Heart right ventricle (tissue), 16 donors: ENCODE data around the gene KLK14. TPM values are rescaled to one million over a fixed set of nuclear protein-coding genes. Genes with fewer than 3 reads are reported as not detected.

Experiments
- ATAC-seq, 8 donors: fragments of 200-7000 bp; cut with Tn5 transposase; one replicate each; pipeline ENCODE4 v1.9.1; 2020; ENCODE audit warnings: mild to moderate bottlenecking in 8 of 8, moderate library complexity in 8 of 8, moderate number of reproducible peaks in 1 of 8
- DNase-seq, 2 donors: peaks; one replicate each; pipeline ENCODE4 v3.0.0-alpha.2; 2020
- H3K27ac ChIP-seq, 10 donors: fragments of 200-600 bp; sonication (generic) in 2 of 10; one replicate each; pipeline versions ENCODE4 v1.5.0 to v1.8.0; 2020 to 2022; ENCODE audit warnings: mild to moderate bottlenecking in 3 of 10
- H3K27me3 ChIP-seq, 7 donors: fragments of 200-600 bp; one replicate each; pipeline ENCODE4 v1.8.0; 2021 to 2022; ENCODE audit warnings: mild to moderate bottlenecking in 2 of 7
- H3K36me3 ChIP-seq, 9 donors: fragments of 200-600 bp; sonication (generic) in 1 of 9; one replicate each; pipeline versions ENCODE4 v1.5.0 to v1.8.0; 2020 to 2022; ENCODE audit warnings: mild to moderate bottlenecking in 2 of 9
- H3K4me1 ChIP-seq, 9 donors: fragments of 200-600 bp; sonication (generic) in 1 of 9; one replicate each; pipeline versions ENCODE4 v1.5.0 to v1.8.0; 2020 to 2022; ENCODE audit warnings: mild to moderate bottlenecking in 4 of 9
- H3K4me3 ChIP-seq, 10 donors: fragments of 200-600 bp; sonication (generic) in 2 of 10; one replicate each; pipeline versions ENCODE4 v1.5.0 to v1.8.0; 2020 to 2022; ENCODE audit warnings: mild to moderate bottlenecking in 7 of 10, moderate library complexity in 2 of 10
- H3K9me3 ChIP-seq, 11 donors: fragments of 200-600 bp in 10 of 11; sonication (generic) in 2 of 11; one replicate each; pipeline versions ENCODE4 v1.5.0 to v1.8.0; 2013 to 2022; ENCODE audit warnings: mild to moderate bottlenecking in 2 of 11, control low read depth in 1 of 11, moderate library complexity in 1 of 11
- WGBS, 2 donors: extraction: QIAGEN DNeasy Blood & Tissue Kit; methylation state at CpG; one replicate each; pipeline ENCODE4 v1.1.7; 2013; ENCODE audit warnings: inconsistent platforms in 1 of 2; 5-methylcytosine and 5-hydroxymethylcytosine counted together
- intact Hi-C, 10 donors: fragments of 100-400 bp; cut with DNase I; formaldehyde crosslinking; loops; one replicate each; pipeline versions ENCODE4 v1.11.1 to v1.14.2; 2022
- long read RNA-seq, 3 donors: library from polyadenylated mRNA; unstranded; transcript quantifications; one replicate each; pipeline ENCODE4 v2.0.0, GENCODE V29; 2020 to 2021
- polyA plus RNA-seq, 2 donors: library from polyadenylated mRNA; stranded (reverse); fragments of 200-250 nt; gene quantifications; one replicate each; pipeline ENCODE4 v1.2.3, GENCODE V29; 2013
- total RNA-seq, 10 donors: library from RNA; stranded (reverse); fragmentation: NEBNext Ultra II Directional in 3 of 10; extraction: Animal tissue kit (Norgen Biotek cat#: 25700) in 3 of 10; gene quantifications; one replicate each; pipeline versions ENCODE4 v1.2.1 to v1.2.4, GENCODE V29; 2021 to 2023
- TF ChIP-seq, protein P1 (sequence below), 9 donors: fragments of 200-600 bp; sonication (generic) in 2 of 9; IDR thresholded peaks; one replicate each; pipeline versions ENCODE4 v1.5.0 to v1.8.0; 2021 to 2022; ENCODE audit warnings: antibody characterized with exemption in 9 of 9, mild to moderate bottlenecking in 5 of 9, moderate library complexity in 1 of 9
- donor health status: Arrhythmogenic right ventricular cardiomyopathy.
- donor health status: ischemic (EF 13 %, LVEDD 7.1; RV severe dilation, severe dysfunction).
- donor health status: healthy with polysubstance abuse.
- donor health status: DM: no; HTN: yes; CAD: no.
- donor health status: DM: no; HTN: no; CAD: no.
- donor health status: ischemic (EF 25% LVEDD 6.9; RV normal size, moderate dysfunction).
- donor health status: ischemic (EF 25% LVEDD 5.7; RV mildly dilated, moderate dysfunction).
- donor health status: healthy.
- donor health status: DM: yes; HTN: yes; CAD: no.
- donor health status: Ischemic cardiomyopathy.
- donor health status: ischemic (EF 35%, LVEDD 5.7; RV mildly dilated, moderate dysfunction).
- donor health status: nonischemic (EF 11% LVEDD 7.7; RV severe dilation, severe dysfunction).
- donor health status: DM: yes; HTN: yes; CAD: no.
- donor health status: PGD.
- donor health status: ischemic (EF 29% LVEDD 5.4; RV normal size, mild dysfunction).
- donor health status: nonischemic (EF 23%, LVEDD 6.1; RV moderate dilation, normal function).

Gene KLK14, protein sequence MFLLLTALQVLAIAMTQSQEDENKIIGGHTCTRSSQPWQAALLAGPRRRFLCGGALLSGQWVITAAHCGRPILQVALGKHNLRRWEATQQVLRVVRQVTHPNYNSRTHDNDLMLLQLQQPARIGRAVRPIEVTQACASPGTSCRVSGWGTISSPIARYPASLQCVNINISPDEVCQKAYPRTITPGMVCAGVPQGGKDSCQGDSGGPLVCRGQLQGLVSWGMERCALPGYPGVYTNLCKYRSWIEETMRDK
- total RNA-seq (1 to 10 TPM in 1 of 10 donors, under 1 TPM in 5, not detected in 4; 0.26 to 1.2 (median 0.58) TPM), polyA plus RNA-seq (under 1 TPM; 0.20 to 0.44 TPM)
- long read RNA-seq, donor 1 = 0 reads
- long read RNA-seq, donor 2, partial matches to known transcripts = 1 of 1 reads
- long read RNA-seq, donor 2, other reads (novel, unspliced or antisense) = 0 of 1 reads
- long read RNA-seq, donor 3 = 0 reads

DNA sequence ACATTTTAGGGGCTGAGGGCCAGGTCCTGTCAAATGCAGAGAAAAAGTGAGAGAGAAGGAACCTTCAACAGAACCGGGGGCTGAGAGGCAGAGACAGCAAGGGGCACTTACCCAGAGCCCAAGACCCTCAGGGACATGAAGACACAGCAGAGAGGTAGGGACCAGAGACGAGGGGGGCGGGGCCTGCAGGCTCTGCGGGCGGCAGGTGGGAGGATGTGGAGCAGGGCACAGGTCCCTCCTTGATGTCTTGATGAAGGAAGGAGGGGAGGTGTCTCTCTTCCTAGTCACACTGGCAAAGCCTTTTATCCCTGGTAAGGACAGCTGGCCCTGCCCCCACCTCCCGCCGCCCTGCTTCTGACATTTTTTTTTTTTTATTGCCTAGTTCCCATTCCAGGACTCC, at the start of gene KLK14:
Gene KLK14 (minus strand): TSS at position 277 of the 400 bp plus-strand sequence. CDS start 273 bp downstream, at position 4.
- H3K4me1 ChIP-seq = peaks cover 0 to 7% (median 3%) of the 10 kb centered on the region in 9 donors
- peaks cover 0 to 4% (median 0%) of the 10 kb centered on the region in 7 donors for H3K27me3 ChIP-seq
- no peaks in the 10 kb centered on the region for H3K9me3 ChIP-seq
- no peak for DNase-seq
- intact Hi-C loops = loop anchor here in 1 of 10 donors (5.0 kb wide), 1 partner anchor 55 kb away; the partner anchor contains the start of gene KLK11
- WGBS, 2 donors = 34 to 42% methylated on average over 7 of the region's 7 CpGs
- no peak within 1 kb of the TSS for H3K27ac ChIP-seq
- no peak for ATAC-seq
- TF ChIP-seq, protein P1, sequence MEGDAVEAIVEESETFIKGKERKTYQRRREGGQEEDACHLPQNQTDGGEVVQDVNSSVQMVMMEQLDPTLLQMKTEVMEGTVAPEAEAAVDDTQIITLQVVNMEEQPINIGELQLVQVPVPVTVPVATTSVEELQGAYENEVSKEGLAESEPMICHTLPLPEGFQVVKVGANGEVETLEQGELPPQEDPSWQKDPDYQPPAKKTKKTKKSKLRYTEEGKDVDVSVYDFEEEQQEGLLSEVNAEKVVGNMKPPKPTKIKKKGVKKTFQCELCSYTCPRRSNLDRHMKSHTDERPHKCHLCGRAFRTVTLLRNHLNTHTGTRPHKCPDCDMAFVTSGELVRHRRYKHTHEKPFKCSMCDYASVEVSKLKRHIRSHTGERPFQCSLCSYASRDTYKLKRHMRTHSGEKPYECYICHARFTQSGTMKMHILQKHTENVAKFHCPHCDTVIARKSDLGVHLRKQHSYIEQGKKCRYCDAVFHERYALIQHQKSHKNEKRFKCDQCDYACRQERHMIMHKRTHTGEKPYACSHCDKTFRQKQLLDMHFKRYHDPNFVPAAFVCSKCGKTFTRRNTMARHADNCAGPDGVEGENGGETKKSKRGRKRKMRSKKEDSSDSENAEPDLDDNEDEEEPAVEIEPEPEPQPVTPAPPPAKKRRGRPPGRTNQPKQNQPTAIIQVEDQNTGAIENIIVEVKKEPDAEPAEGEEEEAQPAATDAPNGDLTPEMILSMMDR (IDR thresholded peaks at IDR 0.05) = no peak
- no peaks in the 10 kb centered on the region for H3K36me3 ChIP-seq
- H3K4me3 ChIP-seq = no peak within 1 kb of the TSS

DNA sequence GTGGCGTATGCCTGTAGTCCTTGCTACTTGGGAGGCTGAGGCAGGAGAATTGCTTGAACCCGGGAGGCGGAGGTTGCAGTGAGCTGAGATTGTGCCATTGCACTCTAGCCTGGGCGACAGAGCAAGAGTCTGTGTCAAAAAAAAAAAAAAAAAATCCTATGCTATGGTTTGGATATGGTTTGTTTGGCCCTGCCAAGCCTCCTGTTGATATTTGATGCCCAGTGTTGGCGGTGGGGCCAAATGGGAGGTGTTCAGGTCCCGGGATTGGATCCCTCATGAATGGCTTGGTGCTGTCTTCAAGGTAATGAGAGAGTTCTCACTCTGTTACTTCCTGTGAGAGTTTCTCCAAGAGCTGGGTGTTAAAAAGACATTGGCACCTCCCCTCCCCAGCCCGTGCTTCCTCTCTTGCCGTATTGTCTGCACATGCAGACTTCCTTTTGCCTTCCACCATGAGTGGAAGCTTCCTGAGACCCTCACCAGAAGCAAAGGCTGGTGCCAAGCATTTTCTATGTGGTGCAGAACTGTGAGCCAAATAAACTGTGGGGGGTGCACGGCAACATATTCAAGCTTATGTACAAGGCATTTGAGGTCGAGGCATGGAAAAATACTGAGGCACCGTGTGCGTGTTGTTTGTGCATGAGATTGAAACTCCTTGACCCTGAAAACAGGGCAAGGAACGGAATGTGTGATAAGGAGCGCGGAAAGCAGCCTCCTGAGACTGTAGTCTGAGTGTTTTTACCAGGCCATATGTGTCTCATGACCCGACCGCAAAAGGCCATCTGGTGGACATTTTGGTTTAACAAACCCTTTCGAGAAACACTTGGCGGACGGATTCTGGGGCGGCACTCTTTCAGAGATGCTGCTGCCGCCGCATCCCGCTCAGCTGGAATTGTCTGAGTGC, 49.3 kb upstream of the KLK14 start:
- H3K36me3 ChIP-seq = peaks cover 0 to 17% (median 0%) of the 10 kb centered on the region in 9 donors
- peak; percentile 54 to 73 (median 66) for ATAC-seq
- TF ChIP-seq, protein P1 (IDR thresholded peaks at IDR 0.05) = peak in 4 of 9 donors; percentile 15 to 30 (median 22)
- H3K9me3 ChIP-seq = peaks cover 0 to 11% (median 0%) of the 10 kb centered on the region in 11 donors
- peaks cover 0 to 12% (median 0%) of the 10 kb centered on the region in 7 donors for H3K27me3 ChIP-seq
- H3K4me3 ChIP-seq = peak overlapping the region in 2 of 10 donors; percentile 20 to 26
- intact Hi-C loops = no loop called here
- H3K4me1 ChIP-seq = peaks cover 0 to 89% (median 11%) of the 10 kb centered on the region in 9 donors
- H3K27ac ChIP-seq = peak overlapping the region in 7 of 10 donors; percentile 28 to 80 (median 38)
- DNase-seq = peak; percentile 60 to 69
- 33 to 46% methylated on average over 24 of the region's 24 CpGs for WGBS, 2 donors

DNA sequence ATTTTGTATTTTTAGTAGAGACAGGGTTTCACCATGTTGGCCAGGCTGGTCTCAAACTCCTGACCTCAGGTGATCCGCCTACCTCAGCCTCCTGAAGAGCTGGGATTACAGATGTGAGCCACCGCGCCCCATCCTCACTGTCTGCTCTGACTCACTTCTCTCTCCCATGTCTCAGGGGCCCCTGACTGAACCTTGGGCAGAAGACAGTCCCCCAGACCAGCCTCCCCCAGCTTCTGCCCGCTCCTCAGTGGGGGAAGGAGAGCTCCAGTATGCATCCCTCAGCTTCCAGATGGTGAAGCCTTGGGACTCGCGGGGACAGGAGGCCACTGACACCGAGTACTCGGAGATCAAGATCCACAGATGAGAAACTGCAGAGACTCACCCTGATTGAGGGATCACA, 47.0 kb upstream of the KLK14 start:
- Histone ChIP-seq H3K4me3 (no peak overlapping the region), H3K36me3 (peaks cover 0 to 17% (median 0%) of the 10 kb centered on the region in 9 donors), H3K27me3 (peaks cover 0 to 19% (median 5%) of the 10 kb centered on the region in 7 donors), H3K9me3 (peaks cover 0 to under 1% (median 0%) of the 10 kb centered on the region in 11 donors), H3K4me1 (peaks cover 0 to 77% (median 11%) of the 10 kb centered on the region in 9 donors), H3K27ac (peak overlapping the region in 1 of 10 donors; percentile 94)
- 79 to 90% methylated on average over 8 of the region's 8 CpGs for WGBS, 2 donors
- ATAC-seq (no peak), DNase-seq (no peak)
- intact Hi-C loops = no loop called here
- TF ChIP-seq, protein P1 (IDR thresholded peaks at IDR 0.05) = no peak

DNA sequence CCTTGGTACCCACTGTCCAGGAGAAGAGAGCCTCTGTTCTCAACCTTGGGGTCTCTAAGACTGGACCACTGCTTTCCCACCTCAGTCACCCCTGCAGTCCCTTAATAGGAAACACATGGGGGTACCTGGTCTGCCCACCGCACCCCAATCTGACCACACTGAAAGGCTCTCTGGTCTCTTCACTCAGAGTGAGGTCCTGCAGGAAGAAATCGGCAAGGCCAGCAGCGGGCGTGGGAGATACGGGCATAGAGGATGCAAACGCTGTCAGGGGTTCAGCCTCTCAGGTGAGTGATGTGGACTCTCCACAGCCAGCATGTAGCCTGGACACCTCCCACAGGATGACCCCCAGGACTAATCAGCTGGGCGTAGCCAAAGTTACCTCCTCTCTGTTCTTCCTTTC, 45.5 kb upstream of the KLK14 start:
- Histone ChIP-seq H3K27me3 (peaks cover 0 to 30% (median 6%) of the 10 kb centered on the region in 7 donors), H3K4me3 (peak overlapping the region in 1 of 10 donors; percentile 55), H3K27ac (peak overlapping the region in 7 of 10 donors; percentile 7 to 94 (median 40)), H3K9me3 (no peaks in the 10 kb centered on the region), H3K4me1 (peaks cover 0 to 84% (median 11%) of the 10 kb centered on the region in 9 donors), H3K36me3 (peaks cover 0 to 17% (median 0%) of the 10 kb centered on the region in 9 donors)
- no peak for DNase-seq
- ATAC-seq = no peak
- WGBS, 2 donors = 80 to 84% methylated on average over 7 of the region's 7 CpGs
- intact Hi-C loops = no loop called here
- TF ChIP-seq, protein P1 (IDR thresholded peaks at IDR 0.05) = no peak
